SJSA1 (cell line): ENCODE data around the gene EXOC4. TPM values are rescaled to one million over a fixed set of nuclear protein-coding genes. Genes with fewer than 3 reads are reported as not detected.
"Not testable (repeated sequence)": the region's sequence is repeated elsewhere in the genome, so short reads cannot be mapped to it uniquely, and the experiment has no call there.

Experiments
- DNase-seq, 2 experiments: peaks; one replicate each; pipeline ENCODE4 v3.0.0-alpha.2; 2015 to 2020; ENCODE audit warnings: low spot score in 2 of 2, low read depth in 1 of 2
- H3K27ac ChIP-seq: fragments of 250-450 bp; sonication (Bioruptor Pico); 2 replicates; pipeline ENCODE4 v1.5.1; 2020; ENCODE audit warnings: mild to moderate bottlenecking, moderate library complexity
- H3K27me3 ChIP-seq: fragments of 250-450 bp; sonication (Bioruptor Pico); replicated peaks from 2 replicates; pipeline ENCODE4 v1.5.1; 2020; ENCODE audit warnings: mild to moderate bottlenecking, moderate library complexity
- H3K36me3 ChIP-seq: fragments of 250-450 bp; sonication (Bioruptor Pico); 2 replicates; pipeline ENCODE4 v1.5.1; 2020; ENCODE audit warnings: mild to moderate bottlenecking
- H3K4me1 ChIP-seq: fragments of 250-450 bp; sonication (Bioruptor Pico); replicated peaks from 2 replicates; pipeline ENCODE4 v1.6.1; 2021; ENCODE audit warnings: mild to moderate bottlenecking
- H3K4me3 ChIP-seq: fragments of 250-450 bp; sonication (Bioruptor Pico); 2 replicates; pipeline ENCODE4 v1.5.1; 2020; ENCODE audit warnings: mild to moderate bottlenecking
- H3K9me3 ChIP-seq: fragments of 250-450 bp; sonication (Bioruptor Pico); replicated peaks from 2 replicates; pipeline ENCODE4 v1.5.1; 2020; ENCODE audit warnings: mild to moderate bottlenecking
- total RNA-seq: library from RNA; depleted of rRNA; stranded (reverse); fragments of >200 nt; shearing (Covaris generic); gene quantifications from 2 replicates; pipeline ENCODE4 v1.2.3, GENCODE V29; 2014

The EXOC4 gene
- total RNA-seq, 1 experiment from 2014 or later = 38.5 TPM

- Histone ChIP-seq H3K9me3 (no peaks in the 10 kb centered on the region), H3K27ac (no peak overlapping the region), H3K4me3 (no peak overlapping the region), H3K36me3 (no peaks in the 10 kb centered on the region), H3K27me3 (no peaks in the 10 kb centered on the region), H3K4me1 (no peaks in the 10 kb centered on the region)
- DNase-seq = no peak
Observed at GRCh38 chr7:134059921-134060320, 807.0 kb downstream of the EXOC4 start.

- no peak overlapping the region for H3K4me3 ChIP-seq
- H3K9me3 ChIP-seq = no peaks in the 10 kb centered on the region
- H3K4me1 ChIP-seq = no peaks in the 10 kb centered on the region
- no peak for DNase-seq
- H3K27ac ChIP-seq = no peak overlapping the region
- H3K36me3 ChIP-seq = no peaks in the 10 kb centered on the region
- no peaks in the 10 kb centered on the region for H3K27me3 ChIP-seq
Observed at GRCh38 chr7:134060874-134061273, 808.0 kb downstream of the EXOC4 start.

GRCh38 chr7:134062460-134062859, 809.6 kb downstream of the EXOC4 start:
- H3K9me3 ChIP-seq = no peaks in the 10 kb centered on the region
- H3K36me3 ChIP-seq = no peaks in the 10 kb centered on the region
- no peaks in the 10 kb centered on the region for H3K27me3 ChIP-seq
- H3K4me3 ChIP-seq = no peak overlapping the region
- no peaks in the 10 kb centered on the region for H3K4me1 ChIP-seq
- no peak for DNase-seq
- no peak overlapping the region for H3K27ac ChIP-seq

- H3K27ac ChIP-seq = no peak overlapping the region
- H3K27me3 ChIP-seq = no peaks in the 10 kb centered on the region
- H3K4me1 ChIP-seq = no peaks in the 10 kb centered on the region
- H3K4me3 ChIP-seq = no peak overlapping the region
- H3K9me3 ChIP-seq = no peaks in the 10 kb centered on the region
- DNase-seq = no peak
- H3K36me3 ChIP-seq = no peaks in the 10 kb centered on the region
Observed at GRCh38 chr7:134065415-134065814, 812.5 kb downstream of the EXOC4 start.

GRCh38 chr7:134067164-134067563, 814.3 kb downstream of the EXOC4 start:
- H3K36me3 ChIP-seq = no peaks in the 10 kb centered on the region
- no peak overlapping the region for H3K4me3 ChIP-seq
- DNase-seq = no peak
- no peaks in the 10 kb centered on the region for H3K27me3 ChIP-seq
- no peaks in the 10 kb centered on the region for H3K9me3 ChIP-seq
- H3K27ac ChIP-seq = no peak overlapping the region
- H3K4me1 ChIP-seq = no peaks in the 10 kb centered on the region

- DNase-seq = no peak
- no peaks in the 10 kb centered on the region for H3K27me3 ChIP-seq
- no peak overlapping the region for H3K4me3 ChIP-seq
- no peaks in the 10 kb centered on the region for H3K4me1 ChIP-seq
- H3K9me3 ChIP-seq = no peaks in the 10 kb centered on the region
- no peaks in the 10 kb centered on the region for H3K36me3 ChIP-seq
- H3K27ac ChIP-seq = no peak overlapping the region
Observed at GRCh38 chr7:134068670-134069069, 815.8 kb downstream of the EXOC4 start.

GRCh38 chr7:134069187-134069586, 816.3 kb downstream of the EXOC4 start:
- no peak overlapping the region for H3K27ac ChIP-seq
- no peaks in the 10 kb centered on the region for H3K4me1 ChIP-seq
- no peaks in the 10 kb centered on the region for H3K36me3 ChIP-seq
- no peak for DNase-seq
- no peak overlapping the region for H3K4me3 ChIP-seq
- no peaks in the 10 kb centered on the region for H3K9me3 ChIP-seq
- H3K27me3 ChIP-seq = no peaks in the 10 kb centered on the region

- H3K27ac ChIP-seq = no peak overlapping the region
- H3K4me1 ChIP-seq = no peaks in the 10 kb centered on the region
- H3K9me3 ChIP-seq = no peaks in the 10 kb centered on the region
- H3K4me3 ChIP-seq = no peak overlapping the region
- no peaks in the 10 kb centered on the region for H3K27me3 ChIP-seq
- no peak for DNase-seq
- H3K36me3 ChIP-seq = no peaks in the 10 kb centered on the region
Observed at GRCh38 chr7:134070673-134071072, 817.8 kb downstream of the EXOC4 start.

GRCh38 chr7:134071355-134072331, 818.8 kb downstream of the EXOC4 start:
- Histone ChIP-seq H3K9me3 (no peaks in the 10 kb centered on the region), H3K4me1 (no peaks in the 10 kb centered on the region), H3K36me3 (no peaks in the 10 kb centered on the region), H3K27me3 (no peaks in the 10 kb centered on the region), H3K27ac (no peak overlapping the region), H3K4me3 (no peak overlapping the region)
- DNase-seq = no peak

GRCh38 chr7:134073276-134073675, 820.4 kb downstream of the EXOC4 start:
- Histone ChIP-seq H3K27me3 (no peaks in the 10 kb centered on the region), H3K36me3 (no peaks in the 10 kb centered on the region), H3K9me3 (no peaks in the 10 kb centered on the region), H3K4me1 (no peaks in the 10 kb centered on the region), H3K4me3 (no peak overlapping the region), H3K27ac (no peak overlapping the region)
- no peak for DNase-seq

GRCh38 chr7:134075799-134076198, 822.9 kb downstream of the EXOC4 start:
- H3K9me3 ChIP-seq = no peaks in the 10 kb centered on the region
- no peaks in the 10 kb centered on the region for H3K27me3 ChIP-seq
- H3K27ac ChIP-seq = no peak overlapping the region
- DNase-seq = no peak
- no peaks in the 10 kb centered on the region for H3K36me3 ChIP-seq
- H3K4me3 ChIP-seq = no peak overlapping the region
- no peaks in the 10 kb centered on the region for H3K4me1 ChIP-seq

GRCh38 chr7:134077560-134077959, 824.7 kb downstream of the EXOC4 start:
- H3K4me1 ChIP-seq, H3K9me3 ChIP-seq, H3K36me3 ChIP-seq, H3K27me3 ChIP-seq, H3K4me3 ChIP-seq, DNase-seq, H3K27ac ChIP-seq: not testable (repeated sequence)

- H3K27me3 ChIP-seq = no peaks in the 10 kb centered on the region
- no peak overlapping the region for H3K27ac ChIP-seq
- no peaks in the 10 kb centered on the region for H3K36me3 ChIP-seq
- no peak overlapping the region for H3K4me3 ChIP-seq
- DNase-seq = no peak
- H3K9me3 ChIP-seq = no peaks in the 10 kb centered on the region
- no peaks in the 10 kb centered on the region for H3K4me1 ChIP-seq
Observed at GRCh38 chr7:134078991-134079390, 826.1 kb downstream of the EXOC4 start.

- Histone ChIP-seq H3K27me3 (no peaks in the 10 kb centered on the region), H3K36me3 (no peaks in the 10 kb centered on the region), H3K9me3 (no peaks in the 10 kb centered on the region), H3K4me3 (no peak overlapping the region), H3K4me1 (no peaks in the 10 kb centered on the region), H3K27ac (no peak overlapping the region)
- no peak for DNase-seq
Observed at GRCh38 chr7:134081695-134082094, 828.8 kb downstream of the EXOC4 start.
